GM20000 (cell line): ENCODE results near the gene GLCE.
"Not testable (repeated sequence)": the region's sequence is repeated elsewhere in the genome, so short reads cannot be mapped to it uniquely, and the experiment has no call there.

Experiments
- DNase-seq: peaks from one replicate; pipeline ENCODE4 v3.0.0; 2012; ENCODE audit warnings: low spot score
- CTCF ChIP-seq: IDR thresholded peaks from 2 replicates; pipeline ENCODE4 v1.5.1; 2012; ENCODE audit warnings: mild to moderate bottlenecking, control low read depth; ENCODE audit errors: extremely low read depth, missing control alignments

Gene GLCE

GRCh38 chr15:69146724-69147435 lies 13.6 kb upstream of the GLCE start:
- no peak for TF ChIP-seq CTCF
- no peak for DNase-seq

- DNase-seq, result no peak
- TF ChIP-seq CTCF, result no peak
These were observed 12.0 kb upstream of the GLCE start for GRCh38 chr15:69148465-69148864.

- no peak for TF ChIP-seq CTCF
- no peak for DNase-seq
These were observed 11.3 kb upstream of the GLCE start for GRCh38 chr15:69149163-69149562.

GRCh38 chr15:69149803-69150202 lies 10.6 kb upstream of the GLCE start:
- DNase-seq, result no peak
- TF ChIP-seq CTCF, result no peak

- TF ChIP-seq CTCF, result no peak
- no peak for DNase-seq
These were observed 10.1 kb upstream of the GLCE start for GRCh38 chr15:69150336-69150735.

- no peak for TF ChIP-seq CTCF
- no peak for DNase-seq
These were observed 9.6 kb upstream of the GLCE start for GRCh38 chr15:69150841-69151240.

- no peak for TF ChIP-seq CTCF
These were observed 7.4 kb upstream of the GLCE start for GRCh38 chr15:69153046-69153445.

GRCh38 chr15:69153587-69153986 lies 6.8 kb upstream of the GLCE start:
- DNase-seq, result not testable (repeated sequence)

More at GRCh38 chr15:69153046-69153445, 7.4 kb upstream of the GLCE start:
- DNase-seq, result no peak
